Left forelimb (tissue), 1 donor: ENCODE results near the gene CRTC2.

Experiments used
- DNase-seq: peaks from one replicate; pipeline ENCODE4 v3.0.0-alpha.2; 2018; ENCODE audit warnings: low spot score

The CRTC2 gene

DNA sequence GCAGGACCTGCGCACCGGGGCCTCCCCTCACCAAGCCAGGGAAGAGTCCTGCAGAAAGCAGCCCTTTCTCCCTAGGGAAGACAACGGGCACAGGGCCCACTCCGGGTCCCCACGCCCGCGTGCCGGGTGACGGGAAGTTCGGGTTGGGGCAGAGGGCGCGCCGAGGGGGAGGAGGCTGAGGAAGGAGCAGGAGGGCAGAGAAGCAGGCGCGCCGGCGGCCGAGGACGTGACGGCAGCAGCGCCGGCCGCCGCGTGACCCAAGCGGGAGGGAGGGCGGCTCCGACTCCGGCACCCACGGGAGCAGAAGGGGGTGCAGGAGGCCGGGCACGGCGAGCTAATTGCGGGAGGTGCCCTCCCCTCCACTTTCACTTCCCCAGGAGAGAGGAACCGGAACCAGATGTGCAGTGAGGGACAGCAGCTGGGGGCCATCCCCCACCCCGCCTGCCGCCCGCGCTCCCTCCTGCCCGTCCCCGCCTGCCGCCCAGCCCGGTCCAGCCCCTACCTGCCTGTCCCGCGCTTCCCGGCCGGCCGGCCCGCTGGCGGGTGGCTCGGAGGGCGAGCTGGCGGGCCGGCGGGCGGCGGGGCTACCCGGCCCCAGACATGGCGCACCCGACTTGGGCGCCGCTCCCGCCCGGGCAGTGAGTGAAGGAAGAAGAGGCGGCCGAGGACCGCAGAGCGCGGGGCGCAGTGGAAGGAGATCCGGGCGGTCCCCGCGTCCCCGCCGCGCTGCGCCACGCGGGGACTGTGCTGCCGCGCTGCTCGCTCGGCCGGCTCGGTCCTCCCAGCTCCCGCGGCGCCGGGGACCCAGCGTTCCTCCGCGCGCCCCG is 12.4 kb downstream of the CRTC2 start:
- DNase-seq = peak; percentile 82

DNA sequence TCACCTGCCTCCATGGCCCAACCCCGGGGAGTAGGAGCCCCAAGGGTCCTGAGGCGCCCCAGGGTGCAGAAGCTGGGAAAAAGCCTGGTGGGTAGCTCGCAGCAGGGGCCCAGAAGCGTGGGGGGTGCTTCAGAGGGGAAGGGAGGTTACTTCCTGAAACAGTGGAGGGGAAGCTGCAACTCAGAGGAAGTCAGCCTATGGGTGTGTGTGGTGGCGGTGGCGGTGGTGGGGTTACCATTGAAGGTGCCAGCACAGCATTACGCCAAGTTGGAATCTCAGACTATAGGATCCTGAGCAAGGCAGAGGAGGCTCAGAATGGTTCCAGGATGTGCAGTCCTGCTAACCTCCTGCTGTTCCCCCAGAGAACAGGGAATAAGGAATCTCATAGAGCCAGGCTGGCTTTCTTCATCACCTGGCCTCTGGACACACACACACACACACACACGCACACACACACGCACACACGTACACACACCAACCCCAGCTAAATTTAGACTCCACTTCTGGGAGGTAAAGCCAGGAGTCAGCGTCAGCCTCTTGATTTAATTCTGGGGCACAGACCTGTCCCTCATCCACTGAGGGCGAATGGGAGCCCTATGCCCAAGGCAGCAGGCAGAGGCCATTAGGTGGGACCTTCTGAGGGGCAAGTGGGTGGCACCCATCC is 13.1 kb downstream of the CRTC2 start:
- DNase-seq = no peak

DNA sequence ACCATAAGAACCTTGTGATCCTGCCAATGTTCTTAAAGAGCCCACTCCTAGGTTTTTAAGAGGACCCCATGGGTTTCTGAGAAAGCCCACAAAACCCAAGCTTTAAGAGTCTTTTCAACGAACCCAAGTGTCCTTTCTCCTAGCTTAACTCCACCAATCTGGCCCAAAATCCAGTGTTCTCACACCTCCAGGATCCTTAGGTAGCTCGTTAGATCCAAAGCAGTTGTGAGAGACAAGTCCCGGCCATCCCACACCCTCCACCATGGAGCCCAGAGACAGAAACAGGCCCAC is 13.6 kb downstream of the CRTC2 start:
- no peak for DNase-seq

DNA sequence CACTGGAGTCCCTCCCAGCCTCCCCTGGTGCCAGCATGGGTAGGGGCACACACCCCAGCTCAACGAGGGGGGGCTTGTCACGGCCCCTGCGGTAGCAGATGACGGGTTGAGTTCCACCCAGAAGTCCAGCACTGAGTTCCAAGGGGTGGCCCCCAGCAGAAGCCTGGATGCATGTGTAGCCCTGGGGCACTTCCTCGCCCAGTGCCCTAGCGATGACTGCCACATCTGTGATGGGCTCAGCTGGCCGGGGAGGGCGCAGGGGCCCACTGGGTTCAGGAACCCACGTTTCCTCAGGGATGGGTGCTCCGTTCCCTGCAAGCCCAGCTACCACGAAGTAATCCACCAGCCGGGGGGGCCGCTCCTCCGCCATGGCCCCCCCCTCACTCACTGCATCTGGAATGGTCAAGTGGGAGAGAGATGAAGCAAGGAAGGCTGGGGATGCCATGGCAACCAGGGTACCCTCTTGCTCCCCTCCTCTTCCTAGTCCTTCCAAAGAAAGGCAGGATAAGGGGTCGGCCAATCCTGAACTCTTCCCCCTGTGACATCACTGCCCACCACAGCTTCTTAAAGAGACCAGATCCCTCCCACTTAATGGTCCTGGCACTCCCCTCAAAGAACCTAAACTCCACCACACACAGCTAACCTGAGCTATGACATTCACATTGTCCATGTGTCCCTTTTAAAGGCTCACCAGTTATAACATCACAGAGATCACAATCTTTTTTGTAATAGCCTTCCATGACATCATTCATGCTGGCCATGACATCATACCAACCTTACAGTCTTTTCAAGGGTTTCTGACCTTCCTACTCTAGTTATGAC is 14.2 kb downstream of the CRTC2 start:
- DNase-seq = no peak

DNA sequence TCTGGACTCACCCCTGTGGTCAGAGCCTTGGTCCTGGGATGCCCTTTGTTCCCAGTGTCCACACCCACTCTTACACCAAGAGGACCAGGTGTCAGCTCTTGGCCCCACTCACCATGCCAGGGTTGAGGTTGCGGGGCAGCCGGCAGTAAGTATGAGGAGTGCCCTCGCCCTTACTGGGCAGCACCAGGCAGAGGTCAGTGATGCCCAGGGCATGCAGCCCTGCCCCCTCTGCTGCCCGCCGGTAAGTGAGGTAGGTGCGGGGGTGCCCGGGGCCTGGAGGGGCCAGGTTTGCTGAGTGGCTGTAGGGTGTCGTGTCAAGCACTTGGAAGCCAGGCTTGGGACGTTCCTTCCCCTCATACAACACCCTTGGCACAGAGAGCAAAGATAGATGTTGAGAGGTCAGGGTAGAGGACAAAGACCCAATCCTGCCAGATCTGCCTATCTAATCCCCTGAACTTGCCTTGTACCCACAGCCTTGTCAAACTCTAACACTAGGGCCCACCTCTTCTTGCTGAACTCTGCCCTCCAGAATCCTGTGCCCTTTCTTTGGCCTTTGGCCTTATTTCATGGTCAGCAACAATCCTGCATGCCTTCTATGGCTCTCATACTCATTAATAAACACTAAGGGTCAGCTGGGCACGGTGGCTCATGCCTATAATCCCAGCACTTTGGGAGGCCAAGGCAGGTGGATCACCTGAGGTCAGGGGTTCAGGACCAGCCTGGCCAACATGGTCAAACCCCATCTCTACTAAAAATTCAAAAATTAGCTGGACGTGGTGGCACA is 15.5 kb downstream of the CRTC2 start:
- no peak for DNase-seq

DNA sequence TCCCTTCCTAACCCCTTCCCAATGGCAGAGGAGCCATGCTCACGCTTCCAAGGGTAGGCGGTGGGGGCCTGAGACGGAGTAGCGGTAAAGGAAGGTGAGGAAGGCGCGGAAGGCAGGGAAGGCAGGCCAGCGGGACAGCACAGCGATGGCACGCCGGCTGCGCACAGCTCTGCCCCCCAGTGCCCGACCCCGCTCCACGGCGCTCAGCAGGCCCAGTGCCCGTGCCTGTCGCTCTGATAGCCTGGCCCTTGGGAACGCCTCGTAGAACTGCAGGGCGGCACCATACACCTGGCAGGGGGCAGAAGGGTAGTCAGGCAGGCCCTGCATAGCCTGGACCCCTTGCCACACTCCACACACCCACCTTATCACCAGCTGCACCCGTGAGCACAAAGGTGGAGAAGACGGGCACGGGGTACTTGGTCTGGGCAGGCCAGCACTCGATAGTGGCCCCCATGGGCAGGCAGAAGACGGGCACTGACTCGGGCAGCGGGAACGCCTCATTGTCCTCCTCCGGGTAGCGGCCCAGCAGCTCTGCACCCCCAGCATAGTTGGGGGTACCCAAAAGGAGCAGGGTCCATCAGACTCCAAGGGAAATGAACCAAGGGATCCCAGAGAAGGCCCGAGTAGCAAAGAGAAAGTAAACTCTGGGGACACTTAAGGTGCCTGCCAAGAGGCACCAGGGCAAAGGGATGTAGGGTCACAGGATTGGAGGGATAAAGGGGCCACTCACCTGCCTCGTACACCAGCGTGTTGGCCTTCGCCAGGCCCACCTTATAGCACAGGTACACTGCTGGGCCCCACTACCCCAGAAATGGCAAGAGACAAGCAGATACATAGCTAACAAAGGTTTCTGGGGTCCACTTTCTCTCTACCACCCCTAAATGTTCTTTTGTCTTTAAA is 16.3 kb downstream of the CRTC2 start:
- no peak for DNase-seq

DNA sequence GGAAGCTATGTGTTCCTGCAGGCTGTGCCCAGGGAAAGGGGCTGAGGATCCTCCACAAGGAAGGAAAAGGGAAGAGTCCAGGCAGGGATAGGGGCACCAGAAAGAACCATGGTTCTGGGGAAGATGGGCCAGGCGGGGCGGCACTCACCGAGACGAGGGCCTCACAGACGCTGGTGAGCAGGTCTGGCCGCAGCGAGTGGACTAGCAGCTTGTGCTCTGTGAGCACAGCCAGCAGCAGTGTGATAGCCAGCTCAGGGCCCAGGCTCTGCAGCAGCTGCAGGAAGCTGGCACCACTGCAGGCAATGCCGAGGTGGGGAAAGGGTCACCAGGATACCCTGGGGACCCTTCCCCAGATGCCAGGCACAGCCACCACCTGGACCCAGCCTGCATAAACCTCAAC is 17.7 kb downstream of the CRTC2 start:
- DNase-seq = no peak

DNA sequence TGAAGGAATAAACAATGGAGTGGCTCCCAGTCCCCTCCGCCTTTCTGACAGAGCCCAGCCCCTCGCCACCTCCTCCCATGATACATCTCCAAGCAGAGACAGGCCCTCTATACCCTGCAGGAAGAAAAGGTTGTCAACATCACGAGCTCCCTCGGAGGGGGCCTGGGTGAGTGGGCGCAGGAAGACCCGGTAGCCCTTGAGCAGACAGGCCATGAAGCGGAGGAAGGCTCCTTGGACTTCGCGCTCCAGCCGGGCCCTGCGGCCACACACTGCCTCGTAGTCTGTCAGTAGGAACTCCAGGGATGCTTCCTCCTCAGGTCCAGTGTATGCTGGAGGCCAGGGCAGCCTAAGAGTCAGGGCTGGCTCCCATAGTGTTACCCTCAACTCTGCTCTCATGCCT is 18.9 kb downstream of the CRTC2 start:
- no peak for DNase-seq

DNA sequence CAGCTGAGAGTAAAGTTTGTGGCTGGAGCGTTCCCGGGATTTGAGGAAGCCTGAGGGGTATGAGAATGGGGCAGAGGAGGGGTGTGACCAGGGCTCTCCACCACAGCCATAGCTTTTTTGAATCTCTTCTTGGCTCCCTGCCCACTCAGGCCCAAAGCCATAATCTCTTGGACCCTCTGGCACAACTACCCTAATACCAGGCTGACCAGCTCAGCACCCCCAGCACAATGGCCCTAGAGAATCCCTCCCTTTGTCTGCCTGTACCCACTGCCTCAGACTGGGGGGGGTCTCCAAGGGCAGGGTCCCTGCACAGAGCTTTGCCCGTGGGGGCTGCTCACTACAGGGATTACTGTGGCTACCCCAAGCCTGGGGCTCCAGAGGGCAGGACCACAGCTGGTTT is 19.4 kb downstream of the CRTC2 start:
- no peak for DNase-seq

DNA sequence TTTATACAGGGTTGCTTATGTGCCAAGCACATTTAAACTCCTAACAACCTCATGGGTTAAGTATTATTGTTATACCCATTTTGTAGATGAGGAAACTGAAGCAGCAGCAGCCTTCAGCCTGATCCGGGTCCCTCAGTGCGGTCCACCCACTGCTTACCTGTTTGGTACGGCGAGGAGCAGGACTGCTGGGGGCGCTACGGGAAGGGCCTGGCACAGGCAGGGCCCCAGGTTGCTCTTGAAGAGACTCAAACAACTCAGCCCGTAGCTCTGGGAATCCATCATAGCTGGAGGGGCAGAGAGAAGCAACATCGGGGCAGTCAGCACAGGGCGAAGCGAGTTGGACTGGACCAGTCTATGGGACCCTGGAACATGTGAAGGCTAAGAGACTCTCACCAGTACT is 21.1 kb downstream of the CRTC2 start:
- peak; percentile 47 for DNase-seq

DNA sequence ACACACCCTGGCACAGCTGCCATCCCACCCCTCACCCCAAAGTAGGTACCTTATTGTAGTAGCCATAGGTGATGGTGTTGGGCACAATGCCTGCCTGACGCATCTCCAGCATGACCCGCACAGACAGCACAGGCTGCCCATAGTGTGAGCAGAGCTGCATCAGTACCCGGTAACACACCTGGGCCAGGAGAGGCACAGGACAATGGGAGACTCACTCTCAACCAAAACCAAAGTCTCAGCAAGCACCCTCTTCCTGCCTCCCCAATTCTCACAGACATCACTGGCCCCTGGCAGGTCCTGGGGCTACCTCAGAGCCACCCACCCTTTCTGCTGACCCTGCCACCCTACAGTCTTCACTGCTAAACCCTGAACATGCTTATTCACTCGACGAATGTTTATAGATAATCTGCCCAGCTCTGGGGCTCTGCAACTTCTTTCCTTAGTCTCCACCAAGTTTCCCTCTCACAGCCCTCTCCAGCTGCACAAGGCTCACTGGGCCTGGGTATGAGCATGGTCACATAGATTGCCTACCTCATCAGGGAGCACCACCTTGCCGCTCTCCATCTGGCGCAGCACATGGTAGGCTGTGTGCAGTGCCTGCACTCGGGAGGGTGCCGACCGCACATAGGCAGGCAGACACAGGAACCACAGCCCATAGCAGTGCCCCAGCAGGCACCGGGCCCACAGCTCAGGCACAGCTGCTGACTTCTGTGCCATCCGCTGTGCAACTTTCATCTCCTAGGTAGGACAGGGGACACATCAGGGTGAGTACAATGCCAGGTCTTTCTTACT is 22.2 kb downstream of the CRTC2 start:
- DNase-seq = peak; percentile 23

DNA sequence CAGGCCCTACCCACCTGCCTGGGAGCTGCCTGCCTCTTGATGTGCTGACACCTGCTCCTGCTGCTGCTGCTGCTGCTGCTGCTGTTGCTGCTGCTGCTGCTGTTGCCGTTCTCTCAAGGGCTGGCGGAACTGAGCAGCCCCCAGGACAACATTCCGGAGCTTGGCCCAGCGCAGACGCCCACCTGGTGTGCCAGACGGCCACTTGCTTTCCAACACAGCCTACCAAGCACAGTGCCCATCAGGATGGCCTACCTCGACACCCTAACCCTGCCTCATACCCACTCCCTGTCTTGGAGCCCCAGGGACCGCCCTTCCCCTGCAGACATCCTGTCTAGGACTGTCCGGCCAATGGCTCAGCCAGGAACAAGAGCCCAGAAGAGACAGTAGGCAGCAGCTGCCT is 23.7 kb downstream of the CRTC2 start:
- peak; percentile 38 for DNase-seq

DNA sequence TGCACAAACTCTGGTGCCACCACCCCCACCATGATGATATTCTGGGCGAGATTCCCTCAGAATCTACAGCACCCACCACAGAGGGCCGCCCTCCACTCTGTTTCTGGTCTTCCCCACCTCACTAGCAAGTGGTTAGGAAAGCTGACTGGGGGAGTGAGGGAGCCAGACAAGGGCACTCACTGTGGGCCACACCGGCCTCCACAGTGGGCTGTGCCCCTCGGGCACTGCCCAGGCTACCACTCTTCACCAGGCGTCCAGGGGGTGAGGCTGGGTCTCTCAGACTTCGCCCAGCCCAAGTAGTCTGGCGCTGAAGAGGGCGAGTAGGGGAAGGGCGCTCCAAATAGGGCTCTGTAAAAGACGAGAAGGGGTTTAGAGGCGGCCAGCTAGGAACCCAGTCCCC is 24.5 kb downstream of the CRTC2 start:
- DNase-seq = peak; percentile 38

DNA sequence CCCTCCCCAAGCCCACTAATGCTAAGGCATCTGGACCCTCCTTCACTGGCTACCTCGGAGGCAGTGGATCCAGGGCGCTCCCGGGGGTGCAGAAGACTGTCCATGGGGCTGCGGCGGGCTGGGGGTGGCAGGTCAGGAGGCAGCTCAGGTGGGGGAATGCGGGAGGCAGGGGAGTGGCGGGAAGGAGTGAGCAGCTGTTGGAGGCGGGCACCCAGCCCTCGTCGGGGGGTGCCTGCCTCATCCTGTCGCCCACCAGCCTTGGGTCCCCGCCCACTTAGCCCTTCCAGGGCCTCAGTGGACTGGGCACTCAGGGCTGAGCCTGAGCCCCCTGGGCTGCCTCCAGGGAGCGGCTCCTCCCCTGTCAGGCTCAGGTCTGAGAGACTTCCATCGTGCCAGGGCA is 25.0 kb downstream of the CRTC2 start:
- DNase-seq = peak; percentile 61

DNA sequence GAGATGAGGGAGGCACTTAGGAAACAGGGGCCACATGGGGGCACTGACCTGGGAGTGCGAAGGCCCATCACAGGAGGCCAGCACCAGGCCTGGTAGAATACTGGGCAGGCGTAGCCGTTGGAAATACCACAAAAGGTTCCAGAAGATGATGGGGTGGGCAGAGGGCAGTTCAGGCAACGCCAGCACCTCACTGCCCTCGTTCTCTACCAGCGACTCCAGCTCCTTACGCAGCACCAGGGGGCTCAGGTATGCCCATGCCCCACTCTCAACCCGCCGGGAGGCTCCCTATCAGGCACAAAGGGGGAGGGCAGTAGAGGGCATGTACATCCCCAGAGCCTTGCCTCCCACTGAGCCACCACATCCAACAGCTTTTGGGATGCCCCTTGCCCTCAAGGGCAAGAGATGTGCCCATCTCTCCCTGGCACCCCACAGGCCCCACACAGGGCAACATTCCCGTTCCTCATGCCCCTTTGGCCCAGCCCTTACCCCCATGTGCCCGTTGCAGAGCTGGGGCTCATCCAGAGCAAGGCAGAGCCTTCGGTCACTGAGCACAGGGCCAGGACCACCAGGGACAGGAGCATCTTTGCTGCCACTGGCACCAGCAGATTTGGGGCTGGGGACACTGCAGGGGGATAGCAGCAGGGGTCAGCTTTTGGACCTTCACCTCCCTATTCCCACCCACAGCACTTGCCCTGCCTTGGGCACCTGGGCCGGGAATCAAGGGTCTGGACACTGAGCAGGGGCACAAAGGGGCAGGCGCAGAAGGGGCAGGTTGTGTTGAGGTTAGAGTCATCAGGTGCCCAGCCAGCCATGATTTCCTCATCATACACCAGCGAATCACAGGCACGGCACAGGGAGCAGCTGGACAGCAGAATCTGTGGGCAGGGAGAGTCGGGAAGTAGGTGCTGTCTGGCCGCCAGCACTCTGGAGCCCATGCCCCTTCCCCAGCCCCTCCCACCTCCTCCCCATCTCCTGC is 26.0 kb downstream of the CRTC2 start:
- DNase-seq = peak; percentile 57

DNA sequence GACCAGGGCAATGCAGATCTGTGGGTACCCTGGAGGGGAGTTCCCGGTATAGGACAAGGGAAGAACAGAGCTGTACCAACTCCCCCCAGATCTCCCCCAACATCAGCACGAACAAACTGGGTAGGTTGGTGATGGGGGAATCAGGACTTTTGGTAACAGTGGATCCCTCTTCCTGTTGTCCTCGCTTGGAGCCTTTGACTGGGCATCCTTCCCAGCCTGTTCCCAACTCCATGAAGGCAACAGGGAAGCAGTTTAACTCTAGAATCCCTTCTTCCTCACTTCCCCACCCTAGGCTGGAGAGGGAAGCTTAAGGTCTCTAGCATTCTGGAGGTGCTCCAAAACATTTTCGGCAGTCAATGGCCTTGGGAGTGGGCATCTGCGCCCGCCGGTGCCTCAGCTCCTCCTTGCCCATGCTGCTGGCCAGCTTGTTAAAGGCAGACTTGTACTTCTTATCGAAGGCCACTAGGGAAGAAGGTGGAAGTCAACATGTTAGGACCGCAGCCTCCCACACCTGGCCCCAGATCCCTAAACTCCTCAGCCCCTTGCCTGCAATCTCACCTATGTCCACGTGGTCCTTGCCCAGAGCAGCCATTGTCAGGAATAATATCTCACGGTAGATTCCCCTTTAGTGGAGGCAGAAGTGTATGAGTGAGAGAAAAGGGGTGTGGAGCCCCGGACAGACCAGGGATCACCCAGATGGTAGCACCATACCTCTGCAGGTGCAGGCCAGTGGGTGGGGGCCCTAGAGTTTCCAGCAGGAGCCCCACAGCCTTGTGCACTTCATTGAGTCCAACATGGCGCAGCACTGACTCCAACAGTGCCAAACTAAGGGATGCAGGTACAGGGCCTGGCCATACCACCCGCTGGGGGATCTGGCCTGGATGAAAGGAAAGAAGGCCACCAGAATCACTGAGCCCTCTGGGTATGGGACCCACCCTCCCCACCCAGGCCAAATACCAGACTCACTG is 28.1 kb downstream of the CRTC2 start:
- DNase-seq = no peak

DNA sequence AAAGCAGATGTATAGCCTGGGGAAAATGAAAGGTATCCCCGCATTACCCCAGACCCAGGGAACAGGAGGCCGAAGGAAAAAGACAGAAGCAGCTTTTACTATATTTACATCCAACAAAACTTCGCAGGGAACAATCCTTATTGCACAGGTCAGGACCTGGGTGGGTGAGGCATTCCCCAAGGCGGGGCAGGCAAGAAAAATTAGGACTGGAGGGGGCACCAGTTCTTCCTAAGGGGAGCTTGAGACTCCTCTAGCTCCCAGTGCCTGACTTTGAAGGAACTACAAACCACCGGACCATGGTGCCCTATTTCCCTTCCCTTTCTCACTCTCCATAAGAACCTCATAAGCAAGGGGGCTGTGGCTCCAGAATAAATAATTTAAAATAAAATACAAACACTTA is 29.0 kb downstream of the CRTC2 start:
- DNase-seq = no peak

DNA sequence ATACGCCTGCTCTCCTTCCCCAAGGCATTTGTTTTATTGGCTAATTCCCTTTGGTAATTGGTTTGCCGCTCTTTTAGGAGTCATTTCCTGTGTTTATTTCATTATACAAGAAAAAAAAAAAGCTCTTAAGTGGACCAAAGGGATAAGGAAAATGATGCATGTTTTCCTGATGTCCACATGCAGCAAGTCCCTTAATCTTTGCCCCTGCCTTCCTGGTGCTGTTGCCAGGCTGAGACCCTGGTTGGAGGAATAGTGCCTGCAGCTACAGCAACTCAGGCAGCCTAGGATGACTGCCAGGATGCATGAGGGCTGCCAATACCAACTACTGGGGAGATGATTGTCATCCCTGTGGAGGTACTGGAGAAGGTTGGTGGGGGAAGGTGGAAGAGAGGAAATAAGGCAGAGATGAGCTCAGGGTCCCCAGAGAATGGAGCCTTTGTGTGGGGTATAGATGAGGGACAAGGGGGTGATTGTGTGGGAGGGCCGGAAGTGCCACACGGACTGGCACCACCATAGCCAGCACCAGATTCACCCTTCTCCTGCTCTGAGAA is 29.5 kb downstream of the CRTC2 start:
- DNase-seq = no peak
